Islet precursor cell (in vitro differentiated cells): ENCODE data around the gene ABCC2.
"Not testable (repeated sequence)": the region's sequence is repeated elsewhere in the genome, so short reads cannot be mapped to it uniquely, and the experiment has no call there.

Experiments used
- DNase-seq: peaks from one replicate; pipeline ENCODE4 v3.0.0-alpha.2; 2018

The ABCC2 gene

DNA sequence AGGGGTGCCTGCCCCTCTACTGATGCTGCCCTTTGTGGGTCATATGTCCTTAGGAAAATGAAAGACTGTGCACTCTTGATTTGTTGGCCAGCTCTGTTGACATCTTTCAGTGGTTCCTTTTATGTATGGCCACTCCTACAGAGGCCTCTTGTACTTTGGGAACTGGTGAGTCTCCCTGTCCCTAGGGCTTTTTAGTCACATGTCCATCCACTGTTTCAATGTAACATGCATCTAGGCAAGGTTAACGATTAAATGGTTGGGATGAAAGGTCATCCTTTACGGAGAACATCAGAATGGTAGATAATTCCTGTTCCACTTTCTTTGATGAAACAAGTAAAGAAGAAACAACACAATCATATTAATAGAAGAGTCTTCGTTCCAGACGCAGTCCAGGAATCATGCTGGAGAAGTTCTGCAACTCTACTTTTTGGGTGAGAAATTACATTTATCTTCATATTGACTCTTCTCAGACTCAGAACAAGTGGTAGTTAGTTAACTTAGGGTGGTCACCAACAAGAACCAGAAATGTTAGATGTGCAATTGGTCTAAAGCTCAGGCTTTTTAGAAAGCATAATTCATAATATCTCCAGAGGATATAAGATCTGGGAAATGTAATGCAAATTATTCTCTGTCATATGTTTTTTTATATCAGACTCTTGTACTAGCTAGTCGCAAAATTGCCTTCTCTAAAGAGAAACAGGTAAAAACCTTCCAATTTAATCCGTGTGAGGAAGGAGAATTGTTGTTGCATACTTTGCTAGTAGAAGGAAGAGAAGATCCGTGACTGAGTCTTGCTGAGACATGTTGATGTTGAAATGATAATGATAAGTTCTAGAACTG is at the start of gene ABCC2:
TSS of gene ABCC2 (plus strand) at position 194 of the 840 bp plus-strand sequence. CDS start at position 399, 205 bp downstream.
- DNase-seq, result no peak

DNA sequence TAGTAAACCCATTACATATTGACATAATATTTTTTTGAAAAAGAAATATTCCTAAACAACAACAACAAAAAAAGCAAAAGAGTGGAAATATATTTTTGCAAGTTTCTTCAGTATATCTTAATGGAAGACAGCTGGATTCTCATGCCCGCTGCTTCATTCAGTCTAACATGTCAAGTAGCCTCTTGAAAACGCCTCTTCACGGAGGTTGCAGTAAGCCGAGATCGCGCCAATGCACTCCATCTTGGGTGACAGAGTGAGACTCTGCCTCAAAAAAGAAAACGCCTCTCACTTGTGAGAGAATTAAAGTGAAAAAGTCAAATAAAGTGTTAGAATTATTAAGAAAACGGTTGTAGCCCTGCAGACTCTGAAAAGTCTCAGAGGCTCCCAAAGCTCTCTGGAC is 49.1 kb upstream of the ABCC2 start:
- DNase-seq, result no peak

DNA sequence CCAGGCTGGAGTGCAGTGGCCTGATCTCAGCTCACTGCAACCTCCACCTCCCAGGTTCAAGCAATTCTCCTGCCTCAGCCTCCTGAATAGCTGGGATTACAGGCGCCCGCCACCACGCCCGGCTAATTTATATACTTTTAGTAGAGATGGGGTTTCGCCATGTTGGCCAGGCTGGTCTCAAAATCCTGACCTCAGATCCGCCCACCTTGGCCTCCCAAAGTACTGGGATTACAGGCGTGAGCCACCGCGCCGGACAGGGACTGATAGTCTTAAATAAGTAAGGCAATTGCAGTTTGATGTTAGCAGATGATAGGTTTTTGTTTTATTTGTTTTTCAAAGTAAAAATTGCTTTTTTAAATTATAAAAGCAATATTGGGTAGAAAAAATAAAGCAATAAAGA is 48.3 kb upstream of the ABCC2 start:
- DNase-seq, result not testable (repeated sequence)

DNA sequence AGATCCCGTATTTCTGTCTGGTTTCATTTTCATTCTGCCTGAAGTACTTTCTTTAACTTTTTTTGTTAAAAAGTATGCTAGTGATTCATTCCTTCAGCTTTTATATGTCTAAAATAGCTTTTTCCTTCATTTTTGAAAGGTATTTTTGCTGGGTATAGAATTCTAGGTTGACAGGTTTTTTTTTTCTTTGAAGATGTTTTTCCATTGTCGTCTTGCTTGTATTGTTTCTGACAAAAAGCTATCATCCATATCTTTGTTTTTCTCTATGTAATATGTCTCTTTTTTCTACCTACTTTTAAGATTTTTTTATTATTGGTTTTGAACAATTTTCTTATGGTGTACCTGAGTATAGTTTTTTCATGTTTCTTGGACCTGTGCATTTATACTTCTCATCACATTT is 42.2 kb upstream of the ABCC2 start:
- DNase-seq, result no peak

DNA sequence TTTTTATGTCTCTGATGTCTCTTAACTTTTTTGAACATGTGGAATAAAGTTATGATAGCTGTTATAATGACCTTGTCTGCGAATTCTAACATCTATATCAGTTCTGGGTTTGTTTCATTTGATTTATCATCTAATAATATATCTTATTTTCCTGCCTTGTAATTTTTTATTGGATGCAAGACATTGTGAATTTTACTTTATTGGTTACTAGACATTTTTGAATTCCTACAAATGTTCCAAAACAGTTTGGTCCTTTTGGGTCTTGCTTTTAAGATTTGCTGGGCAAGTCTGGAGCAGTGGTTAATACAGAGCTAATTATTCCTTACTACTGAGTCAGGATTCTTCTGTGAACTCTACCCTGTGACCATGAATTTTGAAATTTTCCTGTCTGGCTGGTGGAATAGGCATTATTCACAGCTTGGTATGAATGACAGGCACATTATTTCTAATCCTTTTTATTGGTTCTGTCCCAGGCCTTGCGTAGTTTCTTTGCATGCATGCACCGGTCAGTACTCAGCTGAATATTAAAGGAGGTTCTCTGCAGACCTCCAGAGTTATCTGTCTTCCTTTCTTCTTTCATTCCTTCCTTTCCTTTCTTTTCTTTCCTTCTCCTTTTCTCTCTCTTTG is 41.4 kb upstream of the ABCC2 start:
- DNase-seq, result no peak

DNA sequence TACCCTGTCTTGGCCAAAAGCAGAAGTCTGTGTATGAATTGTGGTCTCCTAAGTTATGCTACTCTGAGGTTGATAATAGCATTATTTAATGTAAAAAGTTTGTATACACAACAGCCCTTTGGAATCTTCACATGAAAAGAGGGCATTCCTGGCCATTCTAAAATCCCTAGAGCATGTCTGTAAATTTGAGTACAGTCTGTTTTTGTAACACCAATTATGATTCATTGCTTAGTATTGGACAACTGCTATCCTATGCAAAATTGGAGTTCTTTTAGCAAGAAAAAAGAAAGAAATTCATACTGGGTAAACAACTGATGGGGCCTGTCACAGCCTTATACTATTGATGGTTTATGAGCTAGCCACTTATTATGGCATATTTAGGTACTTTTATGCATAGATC is 40.2 kb upstream of the ABCC2 start:
- DNase-seq, result no peak

DNA sequence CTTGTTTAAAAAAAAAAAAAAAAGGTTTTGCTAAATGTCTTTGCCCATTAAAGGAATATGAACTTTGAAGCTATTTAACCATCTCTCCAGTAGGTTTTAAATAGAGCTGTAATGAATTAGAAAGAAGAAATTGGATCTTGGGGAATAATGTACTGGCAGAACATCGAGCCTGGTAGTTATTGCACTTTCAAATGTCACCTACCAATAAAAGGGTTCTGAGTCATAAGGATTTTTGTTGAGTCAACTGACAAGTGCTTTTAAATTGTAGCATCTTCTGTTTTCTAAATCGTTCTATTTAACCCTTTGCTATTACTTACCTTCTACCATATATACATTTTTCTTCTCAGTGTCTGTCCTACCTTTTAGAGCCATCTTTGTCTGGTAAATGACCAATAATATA is 39.7 kb upstream of the ABCC2 start:
- no peak for DNase-seq

DNA sequence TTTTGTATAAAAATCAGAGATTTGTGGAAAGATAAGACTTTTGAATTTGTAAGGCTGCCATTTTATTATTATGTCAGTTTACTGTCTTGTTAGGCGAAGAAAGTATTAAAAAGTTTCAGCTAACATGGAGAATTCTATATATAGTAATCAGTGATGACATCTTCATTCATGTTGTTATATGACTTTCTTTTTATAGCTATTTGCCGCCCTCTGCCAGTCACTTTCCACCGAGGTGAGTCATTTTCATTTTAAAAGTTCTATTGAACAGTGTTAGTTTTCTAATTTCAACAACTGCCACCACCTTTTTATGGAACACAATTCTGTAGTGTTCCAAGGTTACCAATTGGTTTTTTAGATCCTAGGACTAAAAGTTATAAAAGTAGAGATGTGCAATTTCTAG is 38.6 kb upstream of the ABCC2 start:
- DNase-seq, result no peak

DNA sequence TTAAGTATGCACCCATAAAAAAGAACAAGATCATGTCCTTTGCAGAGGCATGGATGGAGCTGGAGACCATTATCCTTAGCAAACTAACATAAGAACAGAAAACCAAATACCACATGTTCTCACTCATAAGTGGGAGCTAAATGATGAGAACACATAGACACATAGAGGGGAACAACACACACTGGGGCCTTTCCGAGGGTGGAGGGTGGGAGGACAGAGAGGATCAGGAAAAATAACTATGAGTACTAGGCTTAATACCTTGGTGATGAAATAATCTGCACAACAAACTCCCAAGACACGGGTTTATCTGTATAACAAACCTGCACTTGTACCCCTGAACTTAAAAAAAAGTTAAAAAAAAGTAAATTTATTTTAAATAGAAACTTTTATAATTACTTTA is 36.3 kb upstream of the ABCC2 start:
- DNase-seq, result not testable (repeated sequence)

DNA sequence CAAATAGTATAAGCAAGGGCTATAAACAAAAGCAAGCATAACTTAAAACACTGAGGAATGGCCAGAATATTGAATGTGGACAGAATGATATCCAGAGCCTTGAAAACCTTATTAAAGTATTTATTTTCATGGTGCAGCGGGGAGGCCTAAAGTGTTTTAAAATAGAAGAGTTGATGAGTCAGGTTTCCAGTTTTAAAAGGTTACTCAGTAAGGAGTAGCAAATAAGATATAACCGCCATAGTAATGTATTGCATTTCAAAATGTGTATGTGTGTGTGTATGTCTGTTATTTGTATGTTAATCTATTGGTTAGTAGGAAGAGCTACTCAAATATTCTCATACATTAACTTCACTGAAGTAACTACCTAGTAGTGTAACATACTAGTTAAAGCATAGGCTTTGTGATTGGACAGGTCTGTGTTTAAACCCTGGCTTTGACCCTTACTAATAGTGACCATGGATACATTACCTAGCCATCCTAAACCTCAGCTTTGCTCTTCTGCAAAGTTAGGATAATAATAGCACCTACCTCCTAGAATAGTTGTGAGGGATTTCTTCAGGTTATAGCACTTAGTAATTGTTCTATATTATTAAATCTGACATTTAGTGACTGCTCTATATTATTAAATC is 33.5 kb upstream of the ABCC2 start:
- DNase-seq, result no peak

DNA sequence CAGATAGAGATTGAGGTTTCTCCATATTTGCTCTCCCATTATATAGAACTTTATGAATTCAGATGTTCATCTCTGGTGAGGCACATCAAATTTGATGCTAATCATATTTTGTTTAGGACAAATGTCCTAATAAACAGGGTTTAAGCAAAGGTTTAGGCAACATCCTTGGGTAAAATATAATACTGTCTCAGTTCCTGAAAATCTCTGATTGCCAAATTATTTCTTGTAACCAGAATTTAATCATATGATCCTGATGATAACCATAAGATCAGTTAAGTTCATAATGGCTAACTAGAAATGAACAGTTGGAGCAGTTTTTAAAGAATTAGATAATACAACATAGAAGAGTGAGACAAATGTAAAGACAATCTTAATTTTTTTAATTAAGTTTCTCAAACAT is 31.8 kb upstream of the ABCC2 start:
- no peak for DNase-seq

DNA sequence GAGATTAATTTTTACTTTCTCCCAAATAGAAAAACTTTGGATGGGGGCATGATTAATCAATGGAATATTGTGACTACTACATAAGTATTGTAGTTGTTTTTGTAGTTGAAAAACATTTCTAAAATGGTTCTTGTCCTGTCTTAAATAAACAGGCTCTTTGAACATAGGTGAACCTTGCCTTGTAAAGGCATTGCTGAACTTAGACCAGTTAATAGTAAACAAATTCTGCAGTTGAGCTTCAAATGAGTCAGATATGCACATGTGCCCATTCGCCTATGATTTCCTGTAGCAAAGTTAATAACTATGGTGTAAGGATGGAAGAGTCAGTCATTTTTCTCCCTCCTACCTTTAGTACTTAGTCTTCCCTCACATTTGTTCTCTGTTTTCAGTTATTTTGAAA is 27.8 kb upstream of the ABCC2 start:
- DNase-seq, result no peak

DNA sequence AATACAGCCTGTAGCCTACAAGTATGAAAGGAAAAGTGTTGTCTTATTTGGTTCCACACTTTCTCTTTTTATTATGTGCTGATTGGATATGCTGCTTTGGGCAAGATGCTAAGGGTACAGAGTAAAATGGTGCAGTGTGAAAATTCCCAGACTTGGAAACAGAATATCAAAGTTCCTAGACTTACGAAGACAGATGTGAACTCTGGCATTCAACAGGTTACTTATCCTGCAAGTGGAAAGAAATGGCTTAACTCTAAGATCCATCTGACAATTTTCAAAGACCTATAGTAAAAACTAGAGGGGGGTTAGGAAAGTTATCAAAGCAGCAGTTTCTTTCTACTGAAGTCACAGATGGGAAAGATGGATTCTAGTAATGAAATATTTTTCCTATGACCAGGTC is 26.3 kb upstream of the ABCC2 start:
- no peak for DNase-seq

DNA sequence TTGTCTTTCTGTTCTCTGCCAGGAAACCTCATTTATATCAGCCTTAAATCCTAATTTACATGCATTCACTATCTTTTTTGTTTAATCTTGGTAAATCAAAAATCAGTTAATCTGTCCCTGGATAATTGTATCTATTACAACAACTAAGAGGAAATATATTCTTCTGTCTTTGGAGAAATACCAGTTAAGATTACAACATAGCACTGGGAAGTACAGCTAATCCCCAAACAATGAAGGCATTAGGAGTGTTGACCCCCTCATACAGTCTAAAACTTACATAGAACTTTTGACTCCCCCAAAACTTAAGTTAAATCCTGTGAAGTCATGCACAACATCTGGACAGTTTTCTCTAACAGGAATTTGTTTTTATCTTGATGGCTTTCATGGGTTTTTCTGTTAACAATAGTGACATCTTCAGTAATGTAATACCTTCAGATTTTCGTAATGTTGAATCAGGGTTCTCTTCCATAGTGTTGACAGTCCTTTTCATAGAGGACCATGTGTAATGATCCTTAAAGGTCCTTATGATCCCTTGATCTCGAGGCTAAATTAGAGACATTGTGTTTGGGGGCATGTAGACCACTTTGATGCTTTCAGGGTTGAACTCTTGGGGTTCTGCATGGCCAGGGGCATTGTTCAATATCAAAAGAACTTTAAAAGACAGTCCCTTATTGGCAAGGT is 24.1 kb upstream of the ABCC2 start:
- DNase-seq, result no peak

DNA sequence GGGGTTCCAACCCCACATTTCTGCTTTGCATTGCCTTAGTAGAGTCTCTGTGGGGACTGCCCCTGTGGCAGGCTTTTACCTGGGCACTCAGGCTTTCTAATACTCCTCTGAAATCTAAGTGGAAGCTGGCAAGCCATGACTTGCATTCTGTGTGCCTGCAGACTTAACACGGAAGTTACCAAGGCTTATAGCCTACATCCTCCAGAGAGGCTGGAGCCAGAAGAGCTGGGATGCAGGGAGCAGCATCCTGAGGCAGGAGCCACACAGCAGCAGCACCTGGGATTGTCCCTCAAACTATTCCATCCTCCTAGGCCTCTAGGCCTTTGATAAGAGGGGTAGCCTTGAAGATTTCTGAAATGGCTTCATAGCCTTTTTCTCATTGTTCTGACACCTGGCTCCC is 22.1 kb upstream of the ABCC2 start:
- DNase-seq, result no peak

DNA sequence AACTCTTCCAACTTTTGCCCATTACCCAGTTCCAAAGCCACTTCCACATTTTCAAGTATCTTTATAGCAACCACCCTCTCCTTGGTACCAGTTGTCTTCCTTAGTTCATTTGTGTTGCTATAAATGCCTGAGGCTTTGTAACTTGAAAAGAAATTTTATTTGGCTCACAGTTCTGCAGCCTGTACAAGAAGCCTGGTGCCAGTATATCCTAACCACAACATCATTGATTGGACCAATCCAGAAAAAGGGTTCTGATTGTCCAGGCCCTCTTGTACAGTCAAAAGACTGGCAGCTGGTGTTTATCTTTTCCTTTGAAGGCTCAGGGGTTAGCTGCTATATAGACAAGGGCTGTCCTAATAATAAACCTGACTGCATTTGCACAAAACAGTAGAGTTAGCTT is 21.1 kb upstream of the ABCC2 start:
- no peak for DNase-seq

DNA sequence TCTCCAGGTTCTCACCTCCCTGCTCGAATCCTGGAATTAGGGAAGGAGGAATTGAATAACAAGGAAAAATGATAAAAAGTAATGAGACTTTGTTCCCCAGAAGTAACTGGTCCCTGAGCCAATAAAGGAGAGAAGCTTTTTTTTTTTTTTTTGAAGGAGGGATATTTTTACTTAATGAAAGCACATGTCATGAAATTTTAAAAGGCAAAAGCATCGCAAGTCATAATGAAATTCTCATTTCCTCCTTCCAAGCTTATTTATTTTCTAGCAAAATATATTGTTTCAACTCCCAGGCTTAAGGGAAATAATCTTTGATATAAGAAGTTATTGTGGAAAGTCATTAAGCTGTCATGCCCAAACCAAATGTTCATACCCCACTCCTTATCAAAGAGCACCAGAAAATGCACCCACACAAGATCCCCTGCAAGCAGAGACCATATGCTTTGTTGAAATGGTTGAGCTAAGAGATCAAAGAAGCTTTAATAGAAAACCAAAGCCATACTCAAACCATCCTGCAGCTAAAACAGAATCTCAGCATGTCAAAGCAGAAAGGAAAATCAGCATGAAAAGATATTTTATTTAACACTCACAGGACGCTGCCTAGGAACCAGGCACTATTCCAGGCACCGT is 16.7 kb upstream of the ABCC2 start:
- no peak for DNase-seq

DNA sequence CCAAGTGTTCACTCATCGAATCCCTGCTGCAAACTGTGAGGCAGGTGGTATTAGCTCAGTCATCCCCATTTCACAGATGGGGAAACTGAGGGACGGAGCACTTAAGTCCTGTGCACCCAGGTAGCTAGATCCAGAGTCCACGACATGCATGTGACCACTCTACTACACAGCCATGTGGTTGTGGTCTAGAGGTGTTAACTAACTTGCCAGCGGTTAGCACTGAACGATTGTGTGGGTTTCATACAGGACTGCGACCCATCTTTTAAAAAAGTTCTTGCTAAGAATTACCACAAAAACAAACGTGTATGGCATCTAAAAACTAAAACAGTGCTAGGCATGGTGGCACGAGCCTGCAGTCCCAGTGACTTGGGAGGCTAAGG is 16.1 kb upstream of the ABCC2 start:
- no peak for DNase-seq

DNA sequence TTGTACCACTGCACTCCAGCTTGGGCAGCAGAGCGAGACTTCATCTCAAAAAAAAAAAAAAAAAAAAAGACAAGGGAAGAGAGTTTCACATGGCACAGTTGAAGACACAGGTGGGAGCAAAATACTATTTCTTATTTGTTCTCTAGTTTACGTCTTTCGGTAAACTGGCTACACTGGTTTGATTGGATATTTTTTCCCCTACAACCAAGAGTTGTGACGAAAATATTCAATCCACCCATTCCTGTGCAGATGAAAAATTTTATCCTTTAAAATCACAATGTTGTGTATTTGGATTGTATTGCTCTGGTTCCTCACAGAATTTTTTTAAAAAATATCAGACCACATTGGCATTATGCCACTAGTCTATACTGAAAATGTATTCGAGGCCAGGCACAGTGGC is 14.5 kb upstream of the ABCC2 start:
- DNase-seq, result no peak

DNA sequence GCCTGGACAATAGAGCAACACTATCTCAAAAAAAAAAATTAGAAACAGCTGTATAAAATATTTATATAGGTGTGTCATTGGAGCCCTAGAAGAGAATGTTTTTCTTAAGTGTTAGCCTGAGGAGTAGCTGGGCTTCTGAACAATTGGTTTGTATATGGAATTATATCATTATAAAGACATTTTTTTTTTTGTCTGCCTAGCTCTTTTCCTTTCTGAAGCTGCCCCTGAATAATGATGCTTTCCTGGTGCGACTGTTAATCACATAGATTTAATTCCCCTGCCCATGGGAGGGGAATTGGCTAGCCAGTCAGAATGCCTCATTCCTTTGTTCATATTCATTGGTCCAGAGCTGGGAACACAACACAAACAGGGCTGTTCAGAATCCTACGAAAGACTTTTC is 13.9 kb upstream of the ABCC2 start:
- DNase-seq, result no peak

DNA sequence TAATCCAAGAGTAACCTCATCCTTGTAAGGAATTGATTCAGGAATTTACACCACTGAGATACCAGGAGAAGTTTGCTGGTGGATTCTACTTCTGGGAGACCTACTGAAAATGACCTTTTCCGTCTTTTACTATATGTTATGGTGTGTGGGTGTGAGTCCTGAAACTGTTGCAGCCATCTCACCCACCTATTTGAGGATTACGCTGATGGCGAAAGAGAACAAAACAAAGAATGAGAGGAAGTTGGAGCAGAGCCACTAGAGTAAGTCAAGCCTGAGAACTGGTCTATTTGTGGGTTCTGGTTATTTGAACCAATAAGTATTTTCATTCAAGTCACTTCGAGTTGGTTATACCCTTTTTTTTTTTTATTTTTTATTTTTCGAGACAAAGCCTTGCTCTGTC is 12.7 kb upstream of the ABCC2 start:
- DNase-seq, result no peak

DNA sequence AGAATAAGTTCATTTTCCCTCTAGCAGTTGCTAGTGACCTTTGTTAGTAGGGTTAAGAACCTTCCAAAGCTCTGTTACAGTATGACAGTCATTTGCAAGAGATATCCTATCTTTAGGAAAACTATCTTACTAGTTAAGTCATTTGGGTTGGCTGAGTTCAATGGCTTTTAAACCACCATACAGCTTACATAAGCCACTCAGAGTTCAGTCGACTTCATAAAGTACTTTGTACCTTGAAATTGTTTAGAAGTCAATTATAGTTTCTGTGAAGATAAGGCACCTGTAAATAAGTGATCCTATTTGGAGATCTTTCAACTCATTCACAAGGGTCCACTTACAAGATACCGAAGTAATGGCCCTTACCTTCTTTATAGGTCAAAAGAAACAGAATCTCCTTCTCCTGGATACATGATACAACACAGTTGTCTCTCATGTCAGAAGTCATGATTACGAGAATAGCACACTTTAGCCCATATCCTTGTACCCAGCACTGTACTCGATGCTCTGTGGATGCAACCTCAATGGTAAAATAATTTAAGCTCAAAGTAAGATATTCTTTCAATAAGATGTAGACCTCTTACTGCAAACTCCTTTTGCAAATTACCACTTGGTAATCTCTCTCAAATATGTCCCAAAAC is 11.9 kb upstream of the ABCC2 start:
- no peak for DNase-seq

DNA sequence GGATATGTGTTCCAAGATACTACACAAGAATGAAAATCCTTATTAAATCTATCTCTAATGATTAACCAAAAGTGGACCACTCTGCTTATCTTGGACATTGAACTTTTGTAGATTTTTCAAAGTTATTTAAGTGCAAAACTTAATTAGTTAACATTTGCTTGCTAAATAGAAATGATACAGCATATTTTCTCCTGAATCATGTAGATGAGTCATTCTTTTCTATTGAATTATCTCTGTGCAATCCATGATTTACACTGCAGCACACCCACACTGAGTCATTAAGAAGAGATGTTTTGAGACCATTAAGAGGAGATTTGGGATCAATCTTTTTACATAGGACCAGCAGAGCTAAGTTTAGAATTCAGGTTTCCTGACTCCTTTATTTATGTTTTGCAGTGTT is 6.6 kb upstream of the ABCC2 start:
- no peak for DNase-seq
